Stimulated activated CD4-positive, alpha-beta T cell treated with anti-CD3 and anti-CD28 coated beads, Interleukin-12 subunit alpha, Interleukin-12 subunit beta, amount 100 ng/mL, for 4 hours (primary cell): ENCODE data around the gene B4GALT5.
"Not testable (repeated sequence)": the region's sequence is repeated elsewhere in the genome, so short reads cannot be mapped to it uniquely, and the experiment has no call there.

ENCODE experiments used
- DNase-seq: peaks from one replicate; pipeline ENCODE4 v3.0.0-alpha.2; 2020

B4GALT5 gene

GRCh38 chr20:49624988-49625387 lies 88.7 kb downstream of the B4GALT5 start:
- DNase-seq: not testable (repeated sequence)

DNA sequence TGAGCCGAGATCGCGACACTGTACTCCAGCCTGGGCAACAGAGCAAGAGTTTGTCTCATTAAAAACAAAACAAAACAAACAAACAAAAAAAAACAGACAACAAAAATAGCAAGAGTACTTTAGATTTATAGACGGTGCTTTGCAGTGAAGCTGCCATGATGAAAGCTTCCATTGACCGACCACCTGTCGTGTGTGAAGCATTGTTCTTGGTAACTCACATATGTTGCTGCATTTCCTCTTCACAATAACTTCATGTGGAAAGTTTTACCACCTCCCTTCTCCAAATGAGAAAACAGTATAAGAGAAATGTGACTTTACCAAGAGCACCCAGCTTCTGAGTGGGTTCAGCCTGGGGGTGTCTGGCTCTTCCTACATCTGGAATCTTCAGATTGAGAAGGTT lies 89.4 kb downstream of the B4GALT5 start:
- DNase-seq: no peak

GRCh38 chr20:49622243-49622642 lies 91.4 kb downstream of the B4GALT5 start:
- no peak for DNase-seq

GRCh38 chr20:49620364-49621240 lies 93.1 kb downstream of the B4GALT5 start:
- no peak for DNase-seq

- no peak for DNase-seq
Observed at GRCh38 chr20:49619113-49620048, 94.3 kb downstream of the B4GALT5 start.

GRCh38 chr20:49618289-49618688 lies 95.4 kb downstream of the B4GALT5 start:
- no peak for DNase-seq

- not testable (repeated sequence) for DNase-seq
Observed at GRCh38 chr20:49617394-49617793, 96.3 kb downstream of the B4GALT5 start.

DNA sequence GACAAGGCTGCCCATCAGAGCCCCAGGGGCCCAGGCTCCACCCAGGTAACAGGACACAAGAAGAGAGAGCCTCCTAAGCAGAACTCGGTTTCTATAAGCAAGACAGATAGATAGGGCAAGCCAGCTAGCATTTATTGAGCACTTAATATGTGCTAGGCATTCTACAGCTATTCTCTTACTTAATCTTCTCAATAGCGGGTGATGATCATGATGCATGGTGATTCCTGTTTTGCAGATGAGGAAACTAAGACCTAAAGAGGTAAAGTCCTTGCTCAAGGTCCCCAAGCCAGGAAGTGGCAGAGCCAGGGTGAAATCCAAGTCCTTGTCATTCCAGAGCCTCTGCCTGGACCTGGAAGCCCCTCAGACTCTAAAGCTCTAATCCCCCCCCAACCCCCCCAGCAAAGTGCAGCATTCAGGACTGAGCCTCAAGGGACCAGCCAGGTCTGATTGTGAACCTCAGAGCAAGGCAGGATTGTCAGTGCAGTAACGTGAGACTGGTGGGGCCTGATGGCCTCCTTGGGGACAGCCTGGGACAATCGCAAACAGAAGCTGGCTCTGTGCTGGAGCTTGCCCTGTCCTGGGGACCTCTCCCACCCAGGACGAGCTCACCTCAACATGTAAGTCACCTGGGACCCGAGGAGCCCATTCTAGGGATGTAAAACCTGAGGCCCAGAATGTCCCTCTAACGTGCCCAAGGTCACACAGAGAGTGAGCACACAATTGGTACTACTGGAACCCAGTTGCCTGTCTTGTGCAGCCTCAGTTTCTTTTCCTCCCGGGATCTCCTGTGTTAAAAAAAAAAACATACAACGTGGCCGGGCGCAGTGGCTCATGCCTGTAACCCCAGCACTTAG lies 97.3 kb downstream of the B4GALT5 start:
- no peak for DNase-seq

- no peak for DNase-seq
Observed at GRCh38 chr20:49615401-49616153, 98.1 kb downstream of the B4GALT5 start.

DNA sequence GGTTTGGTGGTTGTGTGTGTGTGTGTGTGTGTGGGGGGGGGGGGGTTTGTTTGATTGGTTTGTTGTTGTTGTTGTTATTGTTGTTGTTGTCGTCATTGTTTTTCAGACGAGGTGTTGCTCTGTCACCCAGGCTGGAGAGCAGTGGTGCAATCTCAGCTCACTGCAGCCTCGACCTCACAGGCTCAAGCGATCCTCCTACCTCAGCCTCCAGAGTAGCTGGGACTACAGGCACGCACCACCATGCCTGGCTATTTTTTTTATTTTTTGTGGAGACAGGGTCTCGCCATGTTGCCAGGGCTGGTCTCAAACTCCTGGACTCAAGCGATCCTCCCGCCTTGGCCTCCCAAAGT lies 98.7 kb downstream of the B4GALT5 start:
- not testable (repeated sequence) for DNase-seq

DNA sequence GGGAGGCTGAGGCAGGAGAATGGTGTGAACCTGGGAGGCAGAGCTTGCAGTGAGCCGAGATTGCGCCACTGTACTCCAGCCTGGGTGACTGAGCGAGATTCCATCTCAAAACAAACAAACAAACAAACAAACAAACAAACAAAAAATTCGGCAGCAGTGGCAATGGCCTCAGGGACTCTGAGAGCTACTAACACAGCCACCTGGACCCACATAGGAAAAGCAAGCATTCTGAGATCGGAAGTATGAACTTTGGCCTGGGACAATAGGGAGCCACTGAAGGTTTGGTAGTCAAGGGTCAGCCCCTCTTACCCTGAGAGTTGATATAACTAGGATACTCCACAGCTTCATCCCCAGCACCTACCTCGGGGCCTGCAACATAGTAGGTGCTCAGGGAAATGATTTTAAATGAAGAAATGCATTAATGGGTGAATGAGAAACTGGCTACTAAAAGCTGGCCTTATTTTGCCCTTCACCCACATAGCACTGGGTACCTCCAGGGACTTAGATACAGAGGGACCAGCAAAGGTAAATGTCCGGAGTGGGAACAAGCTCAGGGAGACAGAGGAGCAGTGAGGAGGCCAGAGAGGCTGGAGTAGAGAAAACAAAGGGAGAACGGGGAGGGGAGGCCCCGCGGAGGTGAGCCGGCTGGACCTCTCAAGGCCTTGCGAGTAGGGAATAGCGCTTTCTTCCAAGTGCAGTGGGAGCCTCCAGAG lies 99.2 kb downstream of the B4GALT5 start:
- DNase-seq: no peak

DNA sequence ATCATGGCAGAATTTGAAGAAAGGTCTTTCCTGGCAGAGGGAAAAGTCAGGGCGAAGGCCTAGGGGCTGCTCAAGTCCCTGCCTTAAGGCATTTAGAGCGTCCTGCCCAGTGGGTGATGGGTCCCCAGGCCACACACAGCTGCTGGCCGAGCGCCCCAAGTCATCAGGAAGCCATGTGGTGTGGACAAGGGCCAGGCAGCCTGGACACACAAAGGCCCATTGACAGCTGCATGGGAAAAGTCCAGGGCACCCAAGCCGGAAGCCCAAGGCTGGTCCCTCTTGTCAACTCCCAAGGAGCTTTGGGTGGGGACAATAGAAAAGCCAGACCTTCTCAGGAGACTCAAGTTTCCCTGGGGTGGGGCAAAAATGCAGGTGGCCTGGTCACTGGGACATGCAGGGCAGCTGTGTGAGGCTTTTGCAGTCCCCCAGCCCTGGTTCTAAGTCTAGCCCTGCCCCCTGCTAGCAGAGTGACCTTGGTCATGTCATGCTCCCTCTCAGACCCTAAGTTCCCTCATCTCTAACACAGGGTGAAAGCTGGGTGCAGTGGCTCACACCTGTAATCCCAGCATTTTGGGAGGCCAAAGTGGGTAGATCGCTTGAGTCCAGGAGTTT lies 101.4 kb downstream of the B4GALT5 start:
- no peak for DNase-seq

DNA sequence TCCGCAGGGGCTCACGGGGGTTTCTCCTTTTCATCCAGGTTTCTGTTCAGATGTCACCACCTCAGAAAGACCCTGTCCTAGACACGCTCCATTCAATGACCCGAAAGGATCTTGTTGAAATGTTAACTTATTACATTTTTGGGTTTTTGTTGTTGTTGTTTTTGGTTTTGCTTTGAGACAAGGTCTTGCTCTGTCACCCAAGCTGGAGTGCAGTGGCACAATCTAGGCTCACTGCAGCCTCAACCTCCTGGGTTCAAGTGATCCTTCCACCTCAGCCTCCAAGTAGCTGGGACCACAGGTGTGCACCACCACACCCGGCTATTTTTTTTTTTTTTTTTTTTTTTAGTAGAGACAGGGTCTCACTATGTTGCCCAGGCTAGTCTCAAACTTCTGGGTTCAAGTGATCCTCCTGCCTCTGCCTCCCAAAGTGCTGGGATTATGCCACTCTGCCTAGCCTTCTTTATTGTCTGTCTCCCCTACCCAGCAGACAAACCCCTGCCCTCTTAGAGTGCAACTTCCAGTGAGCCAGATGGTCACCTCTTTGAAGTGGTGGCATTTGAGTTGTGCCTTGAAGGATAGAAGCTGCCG lies 102.0 kb downstream of the B4GALT5 start:
- DNase-seq: not testable (repeated sequence)

- DNase-seq: peak; percentile 72
Observed at GRCh38 chr20:49610691-49611538, 102.8 kb downstream of the B4GALT5 start.

- DNase-seq: peak; percentile 72
Observed at GRCh38 chr20:49608752-49609670, 104.7 kb downstream of the B4GALT5 start.

DNA sequence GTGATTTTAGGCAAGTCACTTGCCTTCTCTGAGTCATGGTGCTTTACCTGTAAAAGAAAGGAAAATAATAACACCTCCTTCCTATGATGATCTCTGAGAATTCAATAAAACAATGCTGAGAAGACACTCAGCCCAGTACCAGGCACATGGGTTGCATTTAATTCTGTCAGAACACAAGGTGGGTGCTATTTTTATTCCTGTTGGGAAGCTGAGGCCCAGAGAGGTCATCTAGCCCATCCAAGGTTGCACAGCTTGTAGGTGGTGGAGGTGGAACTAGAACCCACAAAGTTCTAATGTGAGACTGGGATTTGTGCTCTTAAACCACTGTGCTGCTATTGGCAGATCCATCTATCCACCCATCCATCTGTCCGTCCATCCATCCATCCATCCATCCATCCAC lies 106.1 kb downstream of the B4GALT5 start:
- no peak for DNase-seq

DNA sequence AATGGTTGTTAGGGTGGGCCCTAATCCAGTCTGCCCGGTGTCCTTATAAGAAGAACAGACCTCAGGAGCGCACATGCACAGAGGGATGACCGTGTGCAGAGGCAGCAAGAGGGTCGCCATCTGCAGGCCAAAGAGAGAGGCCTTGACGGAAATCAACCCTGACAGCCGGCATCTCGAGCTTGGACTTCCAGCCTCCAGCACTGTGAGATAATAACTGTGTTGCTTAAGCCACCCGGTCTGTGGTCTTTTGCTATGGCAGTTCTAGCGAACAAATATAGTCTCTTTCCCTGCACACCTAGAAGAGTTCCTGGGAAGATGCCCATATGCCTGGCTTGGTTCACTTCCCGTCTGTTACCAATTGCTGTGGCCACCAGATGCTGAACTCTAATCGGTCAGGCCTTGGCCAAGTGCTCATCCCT lies 110.5 kb downstream of the B4GALT5 start:
- DNase-seq: no peak
